Small intestine (tissue), 7 donors: ENCODE results near the gene DIP2B. TPM values are rescaled to one million over a fixed set of nuclear protein-coding genes. Genes with fewer than 3 reads are reported as not detected.

ENCODE experiments used
- DNase-seq, 2 donors: peaks; one replicate each; pipeline versions ENCODE4 v3.0.0 to v3.0.0-alpha.2; 2013
- FAIRE-seq: peaks from 2 replicates; lab custom pipeline; 2012; peaks lifted over from hg19 to GRCh38; lab: Jason Lieb, UNC
- H3K27ac ChIP-seq, 3 donors: one replicate each; pipeline ENCODE4 v1.5.1; 2013; ENCODE audit warnings: low read length in 2 of 3, mild to moderate bottlenecking in 2 of 3, control low read depth in 1 of 3, inconsistent platforms in 1 of 3, low read depth in 1 of 3, moderate library complexity in 1 of 3
- H3K27me3 ChIP-seq, 3 donors: one replicate each; pipeline ENCODE4 v1.6.1; 2013; ENCODE audit warnings: low read length in 3 of 3, inconsistent platforms in 1 of 3; ENCODE audit not compliant: control insufficient read depth in 3 of 3, insufficient read depth in 3 of 3
- H3K36me3 ChIP-seq, 3 donors: one replicate each; pipeline ENCODE4 v1.6.1; 2013; ENCODE audit warnings: low read length in 3 of 3, inconsistent platforms in 1 of 3, low read depth in 1 of 3, mild to moderate bottlenecking in 1 of 3, moderate library complexity in 1 of 3; ENCODE audit not compliant: control insufficient read depth in 3 of 3, insufficient read depth in 2 of 3
- H3K4me1 ChIP-seq, 3 donors: one replicate each; pipeline ENCODE4 v1.6.1; 2013; ENCODE audit warnings: low read length in 2 of 3, inconsistent platforms in 1 of 3, low read depth in 1 of 3, mild to moderate bottlenecking in 1 of 3, moderate library complexity in 1 of 3; ENCODE audit not compliant: control insufficient read depth in 3 of 3, insufficient read depth in 2 of 3
- H3K4me3 ChIP-seq, 3 donors: one replicate each; pipeline ENCODE4 v1.5.1; 2013; ENCODE audit warnings: low read length in 3 of 3, control low read depth in 1 of 3, inconsistent platforms in 1 of 3, low read depth in 1 of 3, mild to moderate bottlenecking in 1 of 3, moderate library complexity in 1 of 3
- H3K9me3 ChIP-seq, 2 donors: one replicate each; pipeline ENCODE4 v1.6.1; 2013; ENCODE audit warnings: low read depth in 1 of 2, low read length in 1 of 2; ENCODE audit not compliant: control insufficient read depth in 2 of 2, insufficient read depth in 1 of 2
- WGBS, 3 donors: extraction: QIAGEN DNeasy Blood & Tissue Kit; methylation state at CpG; one replicate each; pipeline ENCODE4 v1.1.7; 2013; 5-methylcytosine and 5-hydroxymethylcytosine counted together
- polyA plus RNA-seq, 4 donors: library from polyadenylated mRNA; stranded (reverse) in 3 of 4; unstranded in 1 of 4; fragments of 200-250 nt in 3 of 4; fragments of 120-200 nt in 1 of 4; gene quantifications; one replicate each; pipeline versions ENCODE4 v1.2.1 to v1.2.3, GENCODE V29; 2013
- donor health status: healthy with polysubstance abuse.
- donor health status: control.
- donor health status: control.
- donor health status: Bipolar disorder and iron deficiency.
- donor health status: healthy.

DIP2B gene
- polyA plus RNA-seq, 4 donors, result 6.3 to 18.1 (median 6.9) TPM

DNA sequence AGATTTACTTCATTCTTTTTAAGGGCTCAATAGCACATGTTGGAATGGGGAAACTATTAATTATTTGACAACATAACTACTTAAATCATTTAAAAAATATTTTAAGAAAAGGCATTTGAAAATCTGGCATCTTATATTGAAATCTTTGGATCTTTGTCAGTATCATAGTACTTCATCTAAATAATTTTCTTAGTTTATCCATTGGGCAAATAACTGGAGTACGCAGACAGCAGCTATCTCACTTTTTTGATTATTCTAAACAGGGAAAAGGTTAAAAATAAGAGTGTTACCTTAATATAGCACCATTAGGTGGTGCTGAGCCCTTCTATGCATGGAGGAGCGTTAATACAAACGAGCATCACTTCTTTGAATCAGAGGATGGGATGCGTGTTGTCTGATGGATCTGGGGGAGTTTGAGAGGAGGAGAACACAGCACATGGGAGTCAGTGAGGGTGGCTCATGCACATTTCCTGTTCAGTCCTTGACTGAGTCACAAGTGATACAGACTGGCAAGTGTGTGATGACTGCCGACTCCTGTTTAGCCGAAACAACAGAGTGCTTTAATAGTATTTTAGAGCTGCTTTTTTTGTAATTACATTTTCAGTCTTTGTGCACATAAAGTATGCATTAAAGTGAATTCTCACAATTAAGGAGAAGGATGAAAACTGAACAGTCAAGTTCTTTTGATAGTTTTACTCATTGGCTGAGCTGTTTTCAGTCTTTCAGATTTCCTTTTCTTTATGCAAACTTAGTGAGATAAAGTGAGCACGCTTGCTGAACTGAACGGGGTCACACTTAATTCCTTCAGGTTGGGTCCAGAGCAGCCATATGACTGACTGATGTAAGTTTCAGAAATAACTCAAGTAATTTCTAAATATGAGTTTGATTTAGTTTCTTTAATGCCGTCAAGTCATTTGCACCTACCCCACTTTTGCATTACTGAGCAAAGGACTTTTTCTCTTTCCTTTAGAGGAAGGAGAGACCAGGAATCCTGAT is 92.7 kb downstream of the DIP2B start:
- DNase-seq, result no peak
- 63 to 75% (median 65%) methylated on average over 9 of the region's 9 CpGs for WGBS, 3 donors
- H3K4me3 ChIP-seq, result no peak overlapping the region
- H3K36me3 ChIP-seq, result peaks cover 0 to 9% (median 0%) of the 10 kb centered on the region in 3 donors
- no peak overlapping the region for H3K27ac ChIP-seq
- no peaks in the 10 kb centered on the region for H3K9me3 ChIP-seq
- H3K4me1 ChIP-seq, result peaks cover 0 to 5% (median 2%) of the 10 kb centered on the region in 3 donors
- H3K27me3 ChIP-seq, result no peaks in the 10 kb centered on the region
- no peak for FAIRE-seq

DNA sequence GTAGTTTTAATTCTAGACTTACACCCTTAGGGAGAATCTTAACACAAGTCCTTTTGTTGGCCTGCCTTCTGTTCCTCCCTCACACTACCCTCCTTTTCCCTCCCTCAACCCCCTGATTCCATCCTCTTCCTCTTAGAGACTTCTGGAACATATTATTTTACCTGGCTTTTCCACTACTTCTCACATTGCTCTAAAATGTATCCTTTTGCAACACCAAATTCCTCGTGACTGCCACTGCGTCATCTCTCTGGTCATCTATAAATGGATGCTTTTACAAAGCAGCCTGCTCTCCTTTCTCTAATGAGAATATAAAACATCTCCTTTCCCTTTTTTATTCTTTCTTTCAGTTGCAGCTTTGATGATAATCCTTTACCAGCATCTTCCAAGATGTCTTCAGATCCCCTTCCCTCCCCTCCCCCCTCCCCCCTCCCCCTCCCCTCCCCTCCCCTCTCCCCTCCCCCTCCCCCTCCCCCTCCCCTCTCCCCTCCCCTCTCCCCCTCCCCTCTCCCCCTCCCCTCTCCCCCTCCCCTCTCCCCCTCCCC is 93.6 kb downstream of the DIP2B start:
- no peak overlapping the region for H3K27ac ChIP-seq
- no peak overlapping the region for H3K4me3 ChIP-seq
- DNase-seq (no peak), FAIRE-seq (no peak)
- H3K36me3 ChIP-seq, result peaks cover 0 to 9% (median 0%) of the 10 kb centered on the region in 3 donors
- no peaks in the 10 kb centered on the region for H3K9me3 ChIP-seq
- H3K27me3 ChIP-seq, result no peaks in the 10 kb centered on the region
- WGBS, 3 donors, result 87 to 89% (median 89%) methylated on average over 2 of the region's 2 CpGs
- H3K4me1 ChIP-seq, result peaks cover 0 to 5% (median 2%) of the 10 kb centered on the region in 3 donors

DNA sequence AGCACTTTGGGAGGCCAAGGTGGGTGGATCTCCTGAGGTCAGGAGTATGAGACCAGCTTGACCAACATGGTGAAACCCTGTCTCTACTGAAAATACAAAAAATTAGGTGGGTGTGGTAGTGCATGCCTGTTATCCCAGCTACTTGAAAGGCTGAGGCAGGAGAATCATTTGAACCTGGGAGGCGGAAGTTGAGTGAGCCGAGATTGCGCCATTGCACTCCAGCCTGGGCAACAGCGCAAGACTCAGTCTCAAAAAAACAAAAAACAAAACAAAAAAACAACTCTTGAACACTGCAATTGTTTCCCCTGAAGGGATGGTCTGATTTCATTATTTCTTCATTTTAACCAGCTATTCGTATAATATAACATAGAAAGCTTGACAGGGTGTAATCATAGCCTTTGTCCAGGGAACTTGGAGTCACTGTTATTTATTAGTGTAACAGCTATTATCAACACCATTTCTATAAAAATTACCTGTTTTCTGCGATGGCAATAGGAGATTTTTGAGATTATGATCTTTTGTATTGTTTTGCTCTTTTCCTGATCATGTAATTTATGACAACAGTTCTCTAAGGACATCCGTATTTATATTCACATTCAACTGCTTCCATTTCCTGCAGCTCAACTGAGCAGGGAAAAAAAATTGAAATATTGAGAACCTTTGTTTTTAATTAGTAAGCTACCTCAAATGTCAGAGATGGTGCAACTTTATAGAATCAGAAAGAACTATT is 94.7 kb downstream of the DIP2B start:
- no peak for FAIRE-seq
- Histone ChIP-seq H3K4me3 (no peak overlapping the region), H3K36me3 (peaks cover 0 to 12% (median 0%) of the 10 kb centered on the region in 3 donors), H3K27me3 (no peaks in the 10 kb centered on the region), H3K27ac (no peak overlapping the region), H3K9me3 (peaks cover 0 to 2% of the 10 kb centered on the region in 2 donors), H3K4me1 (peaks cover 0 to 5% (median 5%) of the 10 kb centered on the region in 3 donors)
- DNase-seq, result no peak
- 85 to 91% (median 87%) methylated on average over 7 of the region's 7 CpGs for WGBS, 3 donors

DNA sequence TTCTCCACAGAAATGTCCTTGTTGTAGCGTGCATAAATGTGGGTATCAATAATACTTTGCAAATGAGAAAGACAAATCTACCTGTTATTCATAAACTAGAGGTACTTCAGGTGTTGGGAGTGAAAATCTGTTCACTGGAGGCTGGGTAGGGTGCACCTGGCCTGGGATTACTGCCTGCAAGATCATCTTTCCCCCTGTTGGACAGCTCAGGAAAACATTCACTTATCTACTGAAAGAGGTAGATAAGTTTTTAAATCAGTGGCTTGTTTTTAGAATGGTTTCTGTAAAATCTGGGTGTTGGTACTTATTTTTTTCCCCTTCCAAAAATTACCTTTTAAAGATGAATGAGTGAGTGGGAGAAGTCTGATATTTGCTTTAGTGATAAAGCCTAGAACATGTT is 95.6 kb downstream of the DIP2B start:
- Histone ChIP-seq H3K36me3 (peaks cover 0 to 15% (median 0%) of the 10 kb centered on the region in 3 donors), H3K27me3 (no peaks in the 10 kb centered on the region), H3K4me1 (peaks cover 0 to 5% (median 5%) of the 10 kb centered on the region in 3 donors), H3K27ac (no peak overlapping the region), H3K9me3 (peaks cover 0 to 6% of the 10 kb centered on the region in 2 donors), H3K4me3 (no peak overlapping the region)
- FAIRE-seq (no peak), DNase-seq (no peak)
- 43 to 83% (median 76%) methylated on average over 1 of the region's 1 CpG for WGBS, 3 donors

DNA sequence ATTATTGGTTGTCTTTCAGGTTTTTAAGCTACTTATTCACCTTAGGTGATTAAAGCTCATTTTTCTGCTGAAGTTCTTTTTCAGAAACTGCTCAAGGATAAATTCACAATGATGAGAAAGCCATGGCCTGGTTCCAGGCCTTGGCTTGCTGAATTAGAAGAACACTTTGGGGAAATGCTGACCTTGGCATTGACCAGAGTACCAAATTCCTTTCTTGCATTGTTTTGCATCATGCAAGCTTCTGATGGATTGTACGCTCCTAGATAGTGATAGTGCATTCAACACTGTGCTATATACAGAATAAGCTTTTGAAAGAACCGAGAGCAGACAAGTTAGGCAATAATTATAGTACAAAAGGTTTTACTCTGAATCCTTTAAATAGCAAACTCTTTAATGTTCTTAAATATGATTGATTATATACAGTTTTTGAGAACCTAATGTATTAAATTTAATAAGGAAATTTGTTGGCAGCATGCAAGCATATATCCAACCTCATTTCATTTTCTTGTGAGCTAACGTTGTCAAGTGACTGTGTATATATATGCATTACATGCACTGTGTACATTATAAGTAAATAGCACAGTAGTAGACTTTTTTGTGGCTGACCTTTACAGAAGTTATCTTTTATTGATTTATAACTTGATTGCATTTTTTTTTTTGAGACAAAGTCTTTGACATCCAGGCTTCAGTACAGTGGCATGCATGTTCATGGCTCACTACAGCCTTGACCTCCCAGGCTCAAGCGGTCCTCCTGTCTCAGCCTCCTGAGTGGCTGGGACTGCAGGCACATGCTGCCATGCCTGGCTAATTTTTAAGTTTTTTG is 99.2 kb downstream of the DIP2B start:
- peaks cover 0 to 10% (median 2%) of the 10 kb centered on the region in 3 donors for H3K4me1 ChIP-seq
- H3K9me3 ChIP-seq, result peaks cover 0 to 7% of the 10 kb centered on the region in 2 donors
- H3K4me3 ChIP-seq, result no peak overlapping the region
- no peaks in the 10 kb centered on the region for H3K27me3 ChIP-seq
- H3K36me3 ChIP-seq, result peaks cover 0 to 18% (median 0%) of the 10 kb centered on the region in 3 donors
- FAIRE-seq, result no peak
- H3K27ac ChIP-seq, result no peak overlapping the region
- WGBS, 3 donors, result 70 to 77% (median 75%) methylated on average over 4 of the region's 4 CpGs
- DNase-seq, result no peak

- no peak overlapping the region for H3K27ac ChIP-seq
- no peaks in the 10 kb centered on the region for H3K27me3 ChIP-seq
- H3K36me3 ChIP-seq, result peaks cover 0 to 17% (median 0%) of the 10 kb centered on the region in 3 donors
- H3K4me3 ChIP-seq, result no peak overlapping the region
- H3K4me1 ChIP-seq, result peaks cover 2 to 10% (median 3%) of the 10 kb centered on the region in 3 donors
- FAIRE-seq, result no peak
- peaks cover 0 to 7% of the 10 kb centered on the region in 2 donors for H3K9me3 ChIP-seq
- no peak for DNase-seq
- WGBS, 3 donors, result 33 to 78% (median 69%) methylated on average over 1 of the region's 1 CpG
Observed at GRCh38 chr12:50604640-50604920, 99.8 kb downstream of the DIP2B start.

- H3K4me3 ChIP-seq, result no peak overlapping the region
- H3K36me3 ChIP-seq, result peaks cover 0 to 16% (median 0%) of the 10 kb centered on the region in 3 donors
- peaks cover 0 to 7% of the 10 kb centered on the region in 2 donors for H3K9me3 ChIP-seq
- peak; percentile 49 to 84 for DNase-seq
- WGBS, 3 donors, result 73 to 86% (median 76%) methylated on average over 5 of the region's 5 CpGs
- H3K27me3 ChIP-seq, result no peaks in the 10 kb centered on the region
- peaks cover 2 to 10% (median 4%) of the 10 kb centered on the region in 3 donors for H3K4me1 ChIP-seq
- FAIRE-seq, result no peak
- H3K27ac ChIP-seq, result no peak overlapping the region
Observed at GRCh38 chr12:50606675-50607375, 102.0 kb downstream of the DIP2B start.
